GM21515 (cell line): ENCODE results near the gene BPHL.
"Not testable (repeated sequence)": the region's sequence is repeated elsewhere in the genome, so short reads cannot be mapped to it uniquely, and the experiment has no call there.

Experiments
- ATAC-seq: cut with Tn5 transposase; IDR thresholded peaks from one replicate; pipeline ENCODE4 v1.9.1; 2021; ENCODE audit not compliant: unreplicated experiment

Gene BPHL

DNA sequence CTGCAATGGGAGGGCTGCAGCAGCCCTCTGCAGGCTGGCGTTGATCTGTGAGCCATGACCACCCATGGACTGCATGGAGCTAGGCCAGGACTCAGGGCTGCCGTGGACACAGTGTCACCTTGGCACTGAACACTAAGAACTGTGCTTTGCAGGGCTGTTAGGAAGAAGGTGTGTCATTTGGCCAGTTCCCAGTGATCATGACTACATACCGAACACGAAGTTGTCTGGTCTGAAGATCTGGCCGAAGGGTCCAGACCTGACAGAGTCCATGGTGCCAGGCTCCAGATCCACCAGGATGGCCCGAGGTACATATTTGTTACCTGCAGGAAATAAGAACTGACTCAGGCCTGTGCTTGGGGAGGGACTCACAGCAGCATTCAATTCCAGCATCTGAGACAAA, 36.9 kb downstream of the BPHL start:
- not testable (repeated sequence) for ATAC-seq

DNA sequence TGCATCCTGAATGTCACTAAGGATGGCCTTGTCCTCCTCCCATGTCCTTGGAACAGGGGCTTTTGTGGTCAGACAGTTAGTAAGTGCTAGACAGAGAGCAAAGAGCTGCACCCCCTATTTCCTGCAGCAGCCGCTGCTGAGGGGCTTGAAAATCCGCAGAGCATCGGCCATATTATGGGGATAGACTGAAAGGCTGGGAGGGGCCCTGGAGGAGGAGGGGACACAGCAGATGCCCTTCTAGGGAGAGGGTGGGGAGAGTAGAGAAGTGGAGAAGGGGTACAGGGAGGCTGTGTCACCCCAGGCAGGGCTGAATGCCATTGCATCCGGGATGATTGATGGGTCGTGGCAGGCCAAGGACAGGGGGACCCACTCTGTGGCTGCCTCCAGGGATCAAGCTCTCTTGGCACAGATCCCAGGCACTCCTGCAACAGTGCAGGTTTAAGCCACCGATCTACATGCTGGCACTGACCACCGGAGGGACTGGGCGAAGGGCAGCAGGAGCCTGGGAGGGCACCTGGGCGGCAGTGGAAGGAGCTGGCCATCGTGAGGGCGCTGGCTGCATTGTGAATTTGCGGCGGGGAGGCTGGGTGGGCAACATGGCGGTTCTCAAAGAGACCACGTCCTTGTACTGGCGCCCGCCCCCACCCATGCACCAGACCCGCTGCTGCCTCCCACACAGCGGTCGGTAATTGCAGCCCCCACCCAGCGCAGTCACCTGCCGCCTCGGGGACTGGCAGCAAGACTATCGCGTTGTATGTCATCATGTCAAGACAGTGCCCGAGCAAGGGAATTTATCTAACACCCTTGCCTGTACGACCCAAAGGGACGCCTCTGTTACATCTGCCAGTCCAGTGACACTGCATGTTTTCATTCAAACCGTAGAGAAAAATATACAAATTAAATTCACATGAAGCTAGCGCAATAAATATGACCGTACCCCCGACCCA, 37.9 kb downstream of the BPHL start:
- ATAC-seq = not testable (repeated sequence)

GRCh38 chr6:3157131-3157933, 38.8 kb downstream of the BPHL start, which contains the start of gene TUBB2A:
Gene TUBB2A, minus strand, starts transcription at chr6:3157544. Its CDS starts 81 bp downstream, at chr6:3157463.
- ATAC-seq = peak; percentile 79

- ATAC-seq = no peak
Measured at GRCh38 chr6:3159805-3160781, 41.6 kb downstream of the BPHL start.

GRCh38 chr6:3162067-3162497, 43.6 kb downstream of the BPHL start:
- ATAC-seq = no peak

DNA sequence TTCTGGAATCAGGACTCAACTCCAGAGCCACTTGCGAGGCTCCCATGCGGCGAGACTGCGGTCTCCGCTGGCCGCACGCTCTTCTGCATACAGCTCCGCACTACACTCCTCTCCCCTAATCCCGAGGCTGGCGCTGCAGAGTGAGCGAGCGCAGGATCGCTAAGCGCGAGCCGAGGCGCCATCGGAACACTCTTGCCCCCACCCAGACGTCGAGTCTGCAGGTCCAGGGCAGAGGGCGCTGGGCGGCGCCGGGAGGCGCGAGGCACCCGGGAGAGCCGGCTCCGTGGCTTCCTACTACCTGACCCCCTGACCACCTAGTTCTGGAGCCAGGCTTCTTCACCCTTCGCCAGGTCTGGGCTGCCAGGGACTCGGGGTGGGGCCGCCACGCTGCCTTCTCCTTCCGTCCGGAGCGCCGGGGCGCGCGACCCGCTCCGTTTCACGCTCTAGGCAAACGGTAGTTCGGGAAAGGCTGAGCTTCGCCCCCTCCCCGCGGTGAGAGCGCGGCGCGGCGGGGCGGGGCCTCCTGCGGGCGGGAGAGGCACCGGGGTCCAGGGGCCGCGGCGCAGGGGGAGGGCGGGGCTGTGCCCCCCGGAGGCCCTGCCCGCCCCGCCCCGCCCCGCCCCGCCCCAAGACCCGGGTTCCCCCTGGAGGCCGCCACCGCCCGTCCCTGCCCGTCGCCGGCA, 44.2 kb downstream of the BPHL start:
- ATAC-seq = peak; percentile 62

- ATAC-seq = no peak
Measured at GRCh38 chr6:3163248-3163594, 44.7 kb downstream of the BPHL start.

DNA sequence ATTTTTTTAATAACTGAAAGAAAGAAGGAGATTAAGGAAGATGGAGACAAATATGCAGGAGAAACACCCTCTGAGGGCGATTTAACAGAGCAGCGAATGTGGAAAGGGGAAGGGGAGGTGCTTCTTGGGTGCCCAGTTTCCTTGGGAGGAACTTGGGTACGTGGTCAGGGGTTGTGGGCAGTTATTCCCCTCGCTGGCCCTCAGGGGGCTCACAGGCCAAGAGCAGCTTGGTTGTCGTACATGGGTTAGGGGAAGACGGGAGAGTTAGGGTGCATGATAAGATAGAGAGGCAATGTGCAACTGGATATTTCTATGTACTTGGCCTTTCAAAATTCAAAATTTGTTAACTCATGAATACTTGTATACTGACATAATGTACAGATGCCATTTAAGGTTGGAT, 45.9 kb downstream of the BPHL start:
- ATAC-seq = no peak

- ATAC-seq = no peak
Measured at GRCh38 chr6:3165631-3166534, 47.4 kb downstream of the BPHL start.

GRCh38 chr6:3166535-3167225, 48.2 kb downstream of the BPHL start:
- not testable (repeated sequence) for ATAC-seq

- not testable (repeated sequence) for ATAC-seq
Measured at GRCh38 chr6:3168046-3168445, 49.5 kb downstream of the BPHL start.

DNA sequence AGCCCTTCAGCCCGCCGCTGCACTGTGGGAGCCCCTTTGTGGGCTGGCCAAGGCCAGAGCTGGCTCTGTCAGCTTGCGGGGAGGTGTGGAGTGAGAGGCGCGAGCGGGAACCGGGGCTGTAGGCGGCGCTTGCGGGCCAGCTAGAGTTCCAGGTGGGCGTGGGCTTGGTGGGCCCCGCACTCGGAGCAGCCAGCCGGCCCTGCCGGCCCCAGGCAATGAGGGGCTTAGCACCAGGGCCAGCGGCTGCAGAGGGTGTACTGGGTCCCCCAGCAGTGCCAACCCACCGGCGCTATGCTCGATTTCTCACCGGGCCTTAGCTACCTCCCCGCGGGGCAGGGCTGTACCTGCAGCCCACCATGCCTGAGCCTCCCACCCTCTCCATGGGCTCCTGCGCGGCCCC, 52.2 kb downstream of the BPHL start:
- ATAC-seq = not testable (repeated sequence)

- ATAC-seq = not testable (repeated sequence)
Measured at GRCh38 chr6:3171313-3172175, 53.0 kb downstream of the BPHL start.

DNA sequence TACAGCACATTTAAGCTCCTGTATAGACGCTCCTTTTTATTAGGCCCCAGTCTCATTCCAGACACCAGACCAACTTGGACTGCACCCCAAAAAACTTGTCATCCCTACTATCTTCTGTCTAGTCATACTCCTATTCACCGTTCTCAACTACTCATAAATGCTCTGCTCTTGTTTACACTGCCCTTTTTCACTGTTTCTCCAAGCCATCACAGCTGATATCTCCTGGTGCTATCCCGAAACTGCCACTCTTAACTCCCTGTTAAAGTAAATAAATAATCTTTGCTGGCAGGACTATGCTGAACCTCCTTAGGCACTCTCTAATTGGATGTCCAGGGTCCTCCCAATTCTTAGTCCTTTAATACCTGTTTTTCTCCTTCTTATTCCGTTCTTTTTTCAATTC, 54.3 kb downstream of the BPHL start:
- not testable (repeated sequence) for ATAC-seq

- not testable (repeated sequence) for ATAC-seq
Measured at GRCh38 chr6:3173636-3174089, 55.2 kb downstream of the BPHL start.

DNA sequence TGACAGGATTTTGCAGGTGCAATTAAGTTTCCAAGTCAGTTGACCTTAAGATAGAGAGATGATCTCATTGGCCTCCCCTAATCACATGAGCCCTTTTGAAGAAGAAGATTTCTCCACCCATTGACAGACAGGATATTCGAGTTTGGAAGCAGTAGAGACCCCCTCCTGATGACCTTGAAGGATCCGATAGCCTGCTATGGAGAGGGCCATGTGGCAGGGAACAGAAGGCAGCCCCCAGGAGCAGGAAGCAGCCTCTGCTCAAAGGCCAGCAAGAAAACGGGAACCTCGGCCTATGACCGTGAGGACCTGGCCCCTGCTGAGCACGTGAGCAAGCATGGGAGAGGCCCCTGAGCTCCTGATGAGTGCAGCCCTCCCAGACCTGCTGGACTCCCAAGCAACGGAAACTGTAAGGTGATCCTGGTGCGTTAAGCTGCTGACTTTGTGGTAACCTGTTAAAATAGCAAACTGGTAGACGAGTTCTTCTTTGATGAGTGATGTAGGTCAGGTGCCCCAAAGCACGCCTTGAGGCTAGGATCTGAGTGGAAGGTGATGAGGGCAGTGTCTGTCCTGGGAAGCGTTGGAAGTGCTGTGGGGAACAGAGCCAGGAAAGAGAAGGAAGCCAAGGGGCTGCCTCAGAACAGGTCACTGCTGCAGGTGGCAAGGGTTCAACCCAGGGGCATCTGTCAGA, 57.3 kb downstream of the BPHL start:
- ATAC-seq = no peak
